ENCODE results near the gene DENND11. TPM values are rescaled to one million over a fixed set of nuclear protein-coding genes. Genes with fewer than 3 reads are reported as not detected.

The DENND11 gene
- total RNA-seq, 4 donors from 2014 or later = 12.4 to 28.4 (median 19.6) TPM

DNA sequence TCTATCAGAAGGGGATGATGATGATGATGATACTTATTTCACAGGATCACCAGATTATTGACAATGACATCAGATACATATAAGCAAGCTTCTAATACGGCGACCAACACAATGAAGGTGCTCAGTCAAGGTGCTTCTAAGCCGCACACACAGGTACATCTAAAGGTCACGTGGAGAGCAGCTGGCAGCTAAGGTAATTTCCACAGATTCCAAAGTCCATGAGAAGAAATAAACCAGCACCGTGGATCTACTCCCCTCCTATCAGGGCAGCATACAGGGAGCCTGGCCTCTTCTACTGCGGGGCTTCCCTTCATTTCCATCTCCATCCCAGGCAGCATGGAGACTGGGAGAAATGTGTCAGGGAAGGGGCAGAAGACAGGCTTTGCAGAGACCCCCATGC lies 37.5 kb downstream of the DENND11 start:
- DNase-seq (ENCODE audit: low spot score) (no peak), ATAC-seq (ENCODE audit: low FRiP score) (no peak)
- TF ChIP-seq, protein P1, sequence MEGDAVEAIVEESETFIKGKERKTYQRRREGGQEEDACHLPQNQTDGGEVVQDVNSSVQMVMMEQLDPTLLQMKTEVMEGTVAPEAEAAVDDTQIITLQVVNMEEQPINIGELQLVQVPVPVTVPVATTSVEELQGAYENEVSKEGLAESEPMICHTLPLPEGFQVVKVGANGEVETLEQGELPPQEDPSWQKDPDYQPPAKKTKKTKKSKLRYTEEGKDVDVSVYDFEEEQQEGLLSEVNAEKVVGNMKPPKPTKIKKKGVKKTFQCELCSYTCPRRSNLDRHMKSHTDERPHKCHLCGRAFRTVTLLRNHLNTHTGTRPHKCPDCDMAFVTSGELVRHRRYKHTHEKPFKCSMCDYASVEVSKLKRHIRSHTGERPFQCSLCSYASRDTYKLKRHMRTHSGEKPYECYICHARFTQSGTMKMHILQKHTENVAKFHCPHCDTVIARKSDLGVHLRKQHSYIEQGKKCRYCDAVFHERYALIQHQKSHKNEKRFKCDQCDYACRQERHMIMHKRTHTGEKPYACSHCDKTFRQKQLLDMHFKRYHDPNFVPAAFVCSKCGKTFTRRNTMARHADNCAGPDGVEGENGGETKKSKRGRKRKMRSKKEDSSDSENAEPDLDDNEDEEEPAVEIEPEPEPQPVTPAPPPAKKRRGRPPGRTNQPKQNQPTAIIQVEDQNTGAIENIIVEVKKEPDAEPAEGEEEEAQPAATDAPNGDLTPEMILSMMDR (IDR thresholded peaks at IDR 0.05) = no peak

DNA sequence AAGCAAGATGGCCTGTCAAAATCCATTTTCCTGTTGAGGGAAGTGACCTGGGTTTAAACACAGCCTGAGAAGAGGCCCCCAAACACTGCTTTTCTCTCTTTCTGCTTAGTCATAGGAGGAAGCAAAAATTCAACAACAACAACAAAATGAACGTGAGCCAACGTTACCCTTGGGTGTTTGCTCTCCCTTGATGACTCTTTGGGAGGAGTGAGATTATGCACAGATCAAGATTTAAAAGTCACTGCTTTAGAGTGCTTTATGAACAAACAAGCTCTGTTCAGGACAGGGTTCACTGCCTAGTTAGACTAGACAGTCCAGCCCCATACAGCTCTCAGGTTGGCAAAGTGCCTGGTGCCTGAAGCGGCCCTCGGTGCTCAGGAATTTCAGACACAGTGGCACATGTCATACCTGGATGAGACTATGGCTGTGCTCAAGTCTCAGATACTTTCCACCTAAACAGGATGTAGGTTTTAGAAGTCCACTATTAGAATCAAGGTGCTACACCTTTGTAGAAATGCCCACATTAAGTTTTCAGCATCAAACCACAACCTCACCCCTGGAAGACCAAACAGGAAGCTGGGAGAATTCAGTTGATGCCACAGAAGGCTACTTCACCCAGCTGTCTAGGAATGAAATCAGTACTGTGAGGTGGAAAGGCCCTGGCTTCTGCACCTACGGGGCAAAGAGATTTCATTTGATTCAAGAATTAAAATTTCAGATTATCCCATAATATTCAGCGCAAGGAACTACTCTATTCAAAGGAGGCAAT lies 38.7 kb downstream of the DENND11 start:
- DNase-seq (ENCODE audit: low spot score) (no peak), ATAC-seq (ENCODE audit: low FRiP score) (no peak)
- TF ChIP-seq, protein P1 (IDR thresholded peaks at IDR 0.05) = no peak

DNA sequence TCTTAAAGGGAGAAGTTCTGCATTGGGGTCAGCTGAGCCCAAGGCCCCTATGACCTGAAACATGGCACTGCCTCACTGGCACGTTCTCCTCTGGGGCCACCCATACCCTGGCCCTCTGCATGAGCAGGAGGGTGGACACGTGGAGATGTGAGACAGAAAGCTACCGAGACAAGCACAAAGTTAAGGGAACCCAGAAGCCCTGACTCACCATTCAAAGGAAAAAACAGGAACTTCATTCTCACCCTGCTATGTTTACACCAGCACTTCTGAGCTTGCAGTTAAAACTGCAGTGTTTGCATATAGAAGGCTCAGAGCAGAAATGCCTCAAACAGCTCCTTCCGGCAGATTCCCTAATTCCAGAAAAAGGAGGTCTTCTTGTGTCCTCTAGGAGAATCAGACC lies 41.7 kb downstream of the DENND11 start:
- TF ChIP-seq, protein P1 (IDR thresholded peaks at IDR 0.05) = no peak
- peak; percentile 44 for ATAC-seq (ENCODE audit: low FRiP score)
- no peak for DNase-seq (ENCODE audit: low spot score)

DNA sequence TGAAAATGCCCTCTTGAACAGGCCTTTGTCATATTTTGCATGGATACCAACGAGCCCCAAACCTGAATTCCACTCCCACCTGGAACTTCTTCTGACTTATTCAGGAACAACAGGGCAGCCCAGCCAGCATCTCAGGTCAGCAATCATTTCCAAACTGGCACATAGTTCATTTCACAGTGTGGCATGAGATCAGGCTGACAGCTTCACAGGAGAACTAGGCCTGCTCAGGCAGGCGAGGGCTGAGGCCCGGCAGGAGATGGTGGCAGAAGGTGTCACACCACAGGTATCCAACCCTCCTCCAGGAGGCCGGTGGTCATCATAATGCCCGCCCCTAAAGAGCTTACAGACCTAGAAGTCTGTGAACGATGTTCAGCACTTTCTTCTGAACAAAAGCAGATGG lies 42.5 kb downstream of the DENND11 start:
- TF ChIP-seq, protein P1 (IDR thresholded peaks at IDR 0.05) = no peak
- no peak for DNase-seq (ENCODE audit: low spot score)

DNA sequence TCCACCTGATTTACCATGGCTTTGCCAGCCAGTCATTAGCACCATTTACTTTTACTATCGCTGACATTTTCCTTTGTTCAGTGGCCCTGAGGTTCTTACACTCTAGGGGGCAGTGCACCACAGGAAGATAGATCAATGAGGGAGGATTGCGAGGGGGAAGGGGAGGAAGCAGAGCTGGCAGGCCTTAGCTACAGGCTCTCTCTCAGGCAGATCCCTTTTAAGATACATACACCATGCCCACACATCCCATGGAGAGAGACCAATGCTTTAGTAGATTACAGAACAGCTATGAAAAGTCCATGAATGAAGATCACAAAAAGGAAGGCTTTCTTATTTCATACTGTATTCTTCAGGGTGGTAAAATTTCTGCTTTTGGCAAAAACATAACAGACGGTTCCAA lies 47.4 kb downstream of the DENND11 start:
- ATAC-seq (ENCODE audit: low FRiP score) (no peak), DNase-seq (ENCODE audit: low spot score) (no peak)
- TF ChIP-seq, protein P1 (IDR thresholded peaks at IDR 0.05) = no peak

More for the DNA sequence above, 42.5 kb downstream of the DENND11 start:
- no peak for ATAC-seq (ENCODE audit: low FRiP score)

DNA sequence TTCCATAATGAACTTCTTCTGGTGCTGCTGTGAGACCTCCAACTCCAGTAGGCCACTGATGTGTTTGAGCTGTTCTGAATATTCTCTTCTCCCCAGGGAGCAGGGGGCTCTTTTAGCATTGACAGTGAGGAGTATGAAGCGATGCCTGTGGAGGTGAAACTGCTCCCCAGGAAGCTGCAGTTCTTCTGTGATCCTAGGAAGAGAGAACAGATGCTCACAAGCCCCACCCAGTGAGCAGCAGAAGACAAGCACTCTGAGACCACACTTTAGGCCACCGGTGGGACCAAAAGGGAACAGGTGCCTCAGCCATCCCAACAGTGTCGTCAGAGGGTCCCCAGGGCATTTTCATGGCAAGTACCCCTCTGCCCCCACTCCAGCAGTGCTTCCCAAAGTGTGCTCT lies 49.3 kb downstream of the DENND11 start:
- DNase-seq (ENCODE audit: low spot score) (no peak), ATAC-seq (ENCODE audit: low FRiP score) (no peak)
- TF ChIP-seq, protein P1 (IDR thresholded peaks at IDR 0.05) = no peak

Small RNA genes within 50 kb of the gene (small RNA-seq; reads per million reads assigned to genes)
- gene RNU1-82P = not detected

Other genes starting within 250 kb of the DENND11 start
- gene AGK, start 150.8 kb downstream of the DENND11 start, total RNA-seq = 10 to 100 TPM; 17.3 to 22.5 (median 19.7) TPM
- under 1 TPM in 1 of 4 donors, not detected in 3; 0.79 TPM for gene WEE2, start 6.2 kb upstream of the DENND11 start, total RNA-seq
- gene SSBP1, start 36.2 kb upstream of the DENND11 start, total RNA-seq = 100 to 1,000 TPM in 2 of 4 donors, 10 to 100 TPM in 2; 76.8 to 106 (median 92.0) TPM
- 1 to 10 TPM in 2 of 4 donors, under 1 TPM in 2; 0.63 to 5.4 (median 1.8) TPM for gene TAS2R3, start 61.9 kb upstream of the DENND11 start, total RNA-seq
- gene TAS2R4, start 74.5 kb upstream of the DENND11 start, total RNA-seq = 1 to 10 TPM in 2 of 4 donors, under 1 TPM in 2; 0.84 to 3.6 (median 1.6) TPM
- 1 to 10 TPM; 2.0 to 4.9 (median 3.4) TPM for gene TAS2R5, start 88.1 kb upstream of the DENND11 start, total RNA-seq
- not detected for gene PRSS37, start 139.3 kb upstream of the DENND11 start, total RNA-seq
- under 1 TPM in 1 of 4 donors, not detected in 3; 0.95 TPM for gene OR9A4, start 214.2 kb upstream of the DENND11 start, total RNA-seq
- gene CLEC5A, start 244.8 kb upstream of the DENND11 start, total RNA-seq = 1 to 10 TPM in 1 of 4 donors, under 1 TPM in 3; 0.25 to 1.1 (median 0.53) TPM

All from omental fat pad (tissue), 4 donors.